Right lobe of liver (tissue), 6 donors: ENCODE results near the gene FREY1. TPM values are rescaled to one million over a fixed set of nuclear protein-coding genes. Genes with fewer than 3 reads are reported as not detected.

Experiments
- ATAC-seq, 4 donors: fragments of 200-7000 bp; cut with Tn5 transposase; one replicate each; pipeline ENCODE4 v1.9.1; 2020; ENCODE audit warnings: mild to moderate bottlenecking in 4 of 4, moderate library complexity in 4 of 4
- DNase-seq, 3 donors: peaks; one replicate each; pipeline ENCODE4 v3.0.0-alpha.2; 2020
- H3K27ac ChIP-seq, 3 donors: fragments of 200-600 bp; one replicate each; pipeline ENCODE4 v1.8.0; 2022
- H3K27me3 ChIP-seq, 2 donors: fragments of 200-600 bp; one replicate each; pipeline ENCODE4 v1.8.0; 2022
- H3K36me3 ChIP-seq, 4 donors: fragments of 200-600 bp; sonication (generic) in 1 of 4; one replicate each; pipeline versions ENCODE4 v1.5.1 to v1.8.0; 2017 to 2022; ENCODE audit warnings: control low read depth in 1 of 4
- H3K4me1 ChIP-seq, 4 donors: fragments of 200-600 bp; sonication (generic) in 1 of 4; one replicate each; pipeline versions ENCODE4 v1.5.1 to v1.8.0; 2017 to 2022; ENCODE audit warnings: control low read depth in 1 of 4
- H3K4me3 ChIP-seq, 3 donors: fragments of 200-600 bp; one replicate each; pipeline ENCODE4 v1.8.0; 2022
- H3K9me3 ChIP-seq, 4 donors: fragments of 200-600 bp; sonication (generic) in 1 of 4; one replicate each; pipeline versions ENCODE4 v1.5.1 to v1.8.0; 2017 to 2022; ENCODE audit warnings: control low read depth in 1 of 4
- POLR2A ChIP-seq: fragments of 450-650 bp; IDR thresholded peaks from one replicate; pipeline ENCODE4 v1.6.1; 2017; ENCODE audit warnings: antibody characterized with exemption, mild to moderate bottlenecking
- WGBS: methylation state at CpG from one replicate; pipeline ENCODE4 v1.1.6; 2018; ENCODE audit warnings: low coverage, low lambda C conversion rate; ENCODE audit not compliant: insufficient coverage; ENCODE audit errors: missing lambda C conversion rate; 5-methylcytosine and 5-hydroxymethylcytosine counted together
- intact Hi-C, 2 donors: fragments of 100-400 bp; cut with DNase I; formaldehyde crosslinking; loops; one replicate each; pipeline versions ENCODE4 v1.11.2 to v1.14.1; 2022
- total RNA-seq, 6 experiments: library from RNA; depleted of rRNA in 2 of 6; stranded (reverse); fragments of >200 nt in 2 of 6; fragmentation: NEBNext Ultra II Directional in 3 of 6; extraction: Animal tissue kit (Norgen Biotek cat#: 25700) in 3 of 6; gene quantifications; one replicate each; pipeline versions ENCODE4 v1.1.0 to v1.2.4, GENCODE V29; 2016 to 2023
- TF ChIP-seq, protein P1 (sequence below), 4 donors: fragments of 200-600 bp in 3 of 4; fragments of 450-650 bp in 1 of 4; IDR thresholded peaks; one replicate each; pipeline versions ENCODE4 v1.5.1 to v1.8.0; 2016 to 2022; ENCODE audit warnings: antibody characterized with exemption in 4 of 4, mild to moderate bottlenecking in 2 of 4
- donor health status: DM: no; HTN: yes; CAD: no.
- donor health status: DM: no; HTN: no; CAD: no.
- donor health status: DM: no; HTN: no; CAD: no.
- donor health status: DM: no; HTN: yes; CAD: no.
- donor health status: DM: no; HTN: yes; CAD: no.

FREY1 gene
- total RNA-seq, 6 experiments from 2014 or later = 0.40 to 0.90 (median 0.42) TPM; not detected in 3

DNA sequence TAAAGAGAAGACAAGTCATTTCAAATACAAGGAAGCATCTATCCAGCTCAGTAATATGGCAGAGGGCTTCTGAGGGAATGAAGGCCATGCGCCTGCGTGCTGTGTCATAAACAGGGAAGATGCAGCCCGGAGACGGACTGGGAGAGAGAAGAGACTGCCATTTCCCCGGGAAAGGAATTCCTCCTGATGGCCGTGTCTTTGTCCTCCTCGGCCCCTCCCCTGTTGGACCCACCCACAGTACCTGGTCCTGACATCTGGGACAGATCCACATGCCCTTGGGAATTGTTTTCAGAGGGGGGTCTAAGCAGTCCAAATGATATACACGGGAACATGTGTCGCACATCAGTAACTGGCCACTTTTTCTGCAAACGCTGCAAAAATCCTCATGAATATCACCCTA, 30.8 kb upstream of the FREY1 start:
- DNase-seq (no peak), ATAC-seq (no peak)
- H3K36me3 ChIP-seq = peaks cover 0 to 22% (median 3%) of the 10 kb centered on the region in 4 donors
- peaks cover 0 to 30% (median 10%) of the 10 kb centered on the region in 4 donors for H3K4me1 ChIP-seq
- H3K4me3 ChIP-seq = no peak overlapping the region
- intact Hi-C loops = no loop called here
- H3K9me3 ChIP-seq = no peaks in the 10 kb centered on the region
- H3K27ac ChIP-seq = no peak overlapping the region
- H3K27me3 ChIP-seq = no peaks in the 10 kb centered on the region
- WGBS = 93% methylated on average over 5 of the region's 10 CpGs
- TF ChIP-seq POLR2A = no peak
- TF ChIP-seq, protein P1, sequence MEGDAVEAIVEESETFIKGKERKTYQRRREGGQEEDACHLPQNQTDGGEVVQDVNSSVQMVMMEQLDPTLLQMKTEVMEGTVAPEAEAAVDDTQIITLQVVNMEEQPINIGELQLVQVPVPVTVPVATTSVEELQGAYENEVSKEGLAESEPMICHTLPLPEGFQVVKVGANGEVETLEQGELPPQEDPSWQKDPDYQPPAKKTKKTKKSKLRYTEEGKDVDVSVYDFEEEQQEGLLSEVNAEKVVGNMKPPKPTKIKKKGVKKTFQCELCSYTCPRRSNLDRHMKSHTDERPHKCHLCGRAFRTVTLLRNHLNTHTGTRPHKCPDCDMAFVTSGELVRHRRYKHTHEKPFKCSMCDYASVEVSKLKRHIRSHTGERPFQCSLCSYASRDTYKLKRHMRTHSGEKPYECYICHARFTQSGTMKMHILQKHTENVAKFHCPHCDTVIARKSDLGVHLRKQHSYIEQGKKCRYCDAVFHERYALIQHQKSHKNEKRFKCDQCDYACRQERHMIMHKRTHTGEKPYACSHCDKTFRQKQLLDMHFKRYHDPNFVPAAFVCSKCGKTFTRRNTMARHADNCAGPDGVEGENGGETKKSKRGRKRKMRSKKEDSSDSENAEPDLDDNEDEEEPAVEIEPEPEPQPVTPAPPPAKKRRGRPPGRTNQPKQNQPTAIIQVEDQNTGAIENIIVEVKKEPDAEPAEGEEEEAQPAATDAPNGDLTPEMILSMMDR (IDR thresholded peaks at IDR 0.05) = no peak

GRCh38 chr11:45936511-45937054, 29.5 kb upstream of the FREY1 start:
- H3K4me3 ChIP-seq = no peak overlapping the region
- no peak for DNase-seq
- H3K27ac ChIP-seq = no peak overlapping the region
- H3K36me3 ChIP-seq = peaks cover 0 to 22% (median 3%) of the 10 kb centered on the region in 4 donors
- WGBS = 92% methylated on average over 3 of the region's 4 CpGs
- H3K9me3 ChIP-seq = no peaks in the 10 kb centered on the region
- TF ChIP-seq, protein P1 (IDR thresholded peaks at IDR 0.05) = no peak
- no peak for TF ChIP-seq POLR2A
- intact Hi-C loops = no loop called here
- peaks cover 0 to 24% (median 11%) of the 10 kb centered on the region in 4 donors for H3K4me1 ChIP-seq
- no peaks in the 10 kb centered on the region for H3K27me3 ChIP-seq
- ATAC-seq = no peak

- Histone ChIP-seq H3K9me3 (no peaks in the 10 kb centered on the region), H3K4me3 (no peak overlapping the region), H3K27ac (peak overlapping the region in 1 of 3 donors; percentile 26), H3K36me3 (peaks cover 0 to 22% (median 3%) of the 10 kb centered on the region in 4 donors), H3K27me3 (no peaks in the 10 kb centered on the region), H3K4me1 (peaks cover 0 to 24% (median 11%) of the 10 kb centered on the region in 4 donors)
- TF ChIP-seq, protein P1 (IDR thresholded peaks at IDR 0.05) = no peak
- TF ChIP-seq POLR2A = no peak
- DNase-seq = no peak
- ATAC-seq = no peak
- intact Hi-C loops = no loop called here
- WGBS = 78% methylated on average over 4 of the region's 8 CpGs
Measured at GRCh38 chr11:45935349-45936064, 28.4 kb upstream of the FREY1 start.

GRCh38 chr11:45934580-45935318, 27.7 kb upstream of the FREY1 start:
- 11% methylated on average over 3 of the region's 12 CpGs for WGBS

More at GRCh38 chr11:45934580-45935318, 27.7 kb upstream of the FREY1 start:
- ATAC-seq (peak; percentile 81 to 87 (median 82)), DNase-seq (peak in 1 of 3 donors; percentile 72)
- TF ChIP-seq, protein P1 (IDR thresholded peaks at IDR 0.05) = no peak
- no peak for TF ChIP-seq POLR2A
- intact Hi-C loops = no loop called here
- Histone ChIP-seq H3K27me3 (no peaks in the 10 kb centered on the region), H3K9me3 (no peaks in the 10 kb centered on the region), H3K4me1 (peaks cover 0 to 24% (median 11%) of the 10 kb centered on the region in 4 donors), H3K27ac (peak overlapping the region in 2 of 3 donors; percentile 10 to 48), H3K36me3 (peaks cover 0 to 22% (median 3%) of the 10 kb centered on the region in 4 donors), H3K4me3 (no peak overlapping the region)
